ENCODE data around the gene DOCK8. TPM values are rescaled to one million over a fixed set of nuclear protein-coding genes. Genes with fewer than 3 reads are reported as not detected.

The DOCK8 gene
- total and polyA plus RNA-seq, 10 of the 15 experiments (the other 5 are each of a cell fraction or from before 2014, with no cell fraction given): 35.4 to 100 (median 44.7) TPM

GRCh38 chr9:404234-404633 is 189.6 kb downstream of the DOCK8 start:
- no peak for ATAC-seq
- Histone ChIP-seq H3K4me3 (no peak overlapping the region), H4K20me1 (ENCODE audit: control insufficient read depth, insufficient read depth) (no peaks in the 10 kb centered on the region), H3K4me1 (ENCODE audit: control insufficient read depth, insufficient read depth, low read length) (no peaks in the 10 kb centered on the region), H3K4me2 (ENCODE audit: control insufficient read depth, insufficient read depth) (no peak overlapping the region), H3K79me2 (ENCODE audit: control insufficient read depth, insufficient read depth, low read length) (no peaks in the 10 kb centered on the region), H3K36me3 (ENCODE audit: control insufficient read depth in 2 of 2, insufficient read depth in 2 of 2, low read length in 1 of 2) (peaks cover 20 to 56% of the 10 kb centered on the region in 2 experiments), H3K9me3 (replicated peaks; ENCODE audit: control insufficient read depth, insufficient read depth, low read length) (no peaks in the 10 kb centered on the region), H2AFZ (ENCODE audit: control insufficient read depth, low read depth, low read length) (no peak overlapping the region), H3K9ac (ENCODE audit: control insufficient read depth, insufficient read depth, low read length) (no peak overlapping the region), H3K27ac (ENCODE audit: control insufficient read depth, insufficient read depth) (no peak overlapping the region), H3K27me3 (replicated peaks in 1 of 2; ENCODE audit: control insufficient read depth in 2 of 2, insufficient read depth in 2 of 2, low read length in 1 of 2) (no peaks in the 10 kb centered on the region)
- no TSS peak for BruUV-seq (replicated peaks)
- ChIA-PET RAD21 (ENCODE audit: unreplicated experiment) (no interaction called here), POLR2A (no interaction called here), CTCF (no interaction called here), SMC1A (ENCODE audit: uncharacterized antibody, unreplicated experiment) (interaction anchor here (1.1 kb wide), 1 partner anchor 8 kb away, joined by 3 read pairs; no protein-coding TSS in a partner anchor)
- in situ Hi-C loops (cut with MboI): no loop called here
- TF ChIP-seq RELB (IDR thresholded peaks at IDR 0.05; ENCODE audit: low read depth) (no peak), ATF3 (IDR thresholded peaks at IDR 0.05; ENCODE audit: borderline replicate concordance, extremely low read depth, low read depth, low read length) (no peak)
- WGBS (ENCODE audit: insufficient coverage, insufficient replicate concordance, low lambda C conversion rate, missing lambda C conversion rate): 94% methylated on average over 3 of the region's 3 CpGs
- DNase-seq (ENCODE audit: low read depth, low spot score): no peak
- intact Hi-C loops (cut with micrococcal nuclease; ENCODE audit: unreplicated experiment): no loop called here
- FAIRE-seq: no peak

- intact Hi-C loops (cut with micrococcal nuclease; ENCODE audit: unreplicated experiment): no loop called here
- ChIA-PET RAD21 (ENCODE audit: unreplicated experiment) (no interaction called here), CTCF (no interaction called here), POLR2A (no interaction called here), SMC1A (ENCODE audit: uncharacterized antibody, unreplicated experiment) (interaction anchor here (0.6 kb wide), 1 partner anchor 14 kb away, joined by 3 read pairs; no protein-coding TSS in a partner anchor)
- BruUV-seq (replicated peaks): no TSS peak
- Histone ChIP-seq H3K27me3 (replicated peaks in 1 of 2; ENCODE audit: control insufficient read depth in 2 of 2, insufficient read depth in 2 of 2, low read length in 1 of 2) (no peaks in the 10 kb centered on the region), H4K20me1 (ENCODE audit: control insufficient read depth, insufficient read depth) (no peaks in the 10 kb centered on the region), H3K4me1 (ENCODE audit: control insufficient read depth, insufficient read depth, low read length) (no peaks in the 10 kb centered on the region), H3K4me3 (no peak overlapping the region), H2AFZ (ENCODE audit: control insufficient read depth, low read depth, low read length) (no peak overlapping the region), H3K9me3 (replicated peaks; ENCODE audit: control insufficient read depth, insufficient read depth, low read length) (no peaks in the 10 kb centered on the region), H3K79me2 (ENCODE audit: control insufficient read depth, insufficient read depth, low read length) (no peaks in the 10 kb centered on the region), H3K27ac (ENCODE audit: control insufficient read depth, insufficient read depth) (no peak overlapping the region), H3K4me2 (ENCODE audit: control insufficient read depth, insufficient read depth) (no peak overlapping the region), H3K36me3 (ENCODE audit: control insufficient read depth in 2 of 2, insufficient read depth in 2 of 2, low read length in 1 of 2) (peaks cover 19 to 60% of the 10 kb centered on the region in 2 experiments), H3K9ac (ENCODE audit: control insufficient read depth, insufficient read depth, low read length) (no peak overlapping the region)
- DNase-seq (ENCODE audit: low read depth, low spot score): no peak
- no peak for FAIRE-seq
- no peak for ATAC-seq
- in situ Hi-C loops (cut with MboI): no loop called here
- WGBS (ENCODE audit: insufficient coverage, insufficient replicate concordance, low lambda C conversion rate, missing lambda C conversion rate): 92% methylated on average over 1 of the region's 1 CpG
- no peak for TF ChIP-seq NR2C1 (IDR thresholded peaks at IDR 0.05)
- TF ChIP-seq ZNF24 (IDR thresholded peaks at IDR 0.05): no peak
- no peak for TF ChIP-seq E2F8 (IDR thresholded peaks at IDR 0.05; ENCODE audit: low read depth, partially characterized antibody)
- no peak for TF ChIP-seq EZH2 (IDR thresholded peaks at IDR 0.05; ENCODE audit: borderline replicate concordance, control insufficient read depth, low read depth, low read length)
- no peak for TF ChIP-seq PAX8 (IDR thresholded peaks at IDR 0.05)
- TF ChIP-seq WRNIP1 (IDR thresholded peaks at IDR 0.05; ENCODE audit: borderline replicate concordance, low read depth, low read length): no peak
- TF ChIP-seq ZBTB11 (CRISPR knock-in tag; IDR thresholded peaks at IDR 0.05): no peak
These were observed 190.7 kb downstream of the DOCK8 start for GRCh38 chr9:405341-405740.

Data from GM12878 (cell line).